Measurements from ENCODE around the gene CRIP1.
A peak's percentile ranks its signal among the peaks of the same experiment; 100 is the strongest.

The CRIP1 gene

DNA sequence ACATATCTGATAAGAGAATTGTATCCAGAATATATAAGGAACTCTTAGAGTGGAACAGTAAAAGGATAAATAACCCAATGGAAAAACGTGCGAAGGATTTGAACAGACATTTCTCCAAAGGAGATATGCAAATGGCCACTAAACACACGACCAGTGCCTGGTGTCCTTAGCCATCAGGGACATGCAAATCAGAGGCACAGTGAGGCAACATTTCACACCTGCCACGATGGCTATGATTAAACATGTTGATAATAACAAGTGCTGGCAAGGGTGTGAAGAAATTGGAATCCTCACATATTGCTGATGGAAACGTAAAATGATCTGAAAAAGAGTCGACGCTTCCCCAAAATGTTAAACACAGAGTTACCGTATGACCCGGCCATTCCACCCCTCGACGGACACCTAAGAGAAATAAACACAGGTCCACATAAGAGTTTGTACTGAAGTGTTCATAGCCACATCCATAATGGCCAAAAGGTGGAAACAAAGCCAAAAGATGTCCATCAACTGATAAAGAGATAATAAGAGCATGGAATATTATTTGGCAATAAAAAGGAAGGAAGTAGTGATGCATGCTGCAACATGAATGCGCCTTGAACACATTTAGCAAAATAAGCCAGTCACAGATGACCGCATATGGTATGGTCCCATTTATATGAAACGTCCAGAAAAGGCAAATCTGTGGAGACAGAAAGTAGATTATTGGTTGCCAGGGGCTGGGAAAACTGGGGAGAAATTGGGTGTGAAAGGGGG, 33.4 kb downstream of the CRIP1 start:
- no peak for DNase-seq

DNA sequence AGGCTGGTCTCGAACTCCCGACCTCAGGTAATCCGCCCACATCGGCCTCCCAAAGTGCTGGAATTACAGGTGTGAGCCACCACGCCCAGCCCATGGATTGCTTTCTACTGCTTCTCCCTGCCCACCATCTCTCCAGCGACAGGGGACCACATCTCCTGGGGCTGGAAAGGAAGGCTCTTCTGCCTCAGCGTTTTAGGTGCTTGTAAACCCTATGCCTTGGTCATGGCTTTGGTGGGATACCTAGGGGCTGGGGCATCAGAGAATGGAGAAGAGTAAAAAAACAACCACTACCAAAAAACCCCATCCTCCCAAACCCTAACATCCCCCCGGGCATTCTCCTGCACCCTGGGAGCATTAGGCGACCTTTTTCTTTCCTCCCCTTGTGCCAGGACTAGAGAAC, 38.6 kb downstream of the CRIP1 start:
- DNase-seq: no peak

DNA sequence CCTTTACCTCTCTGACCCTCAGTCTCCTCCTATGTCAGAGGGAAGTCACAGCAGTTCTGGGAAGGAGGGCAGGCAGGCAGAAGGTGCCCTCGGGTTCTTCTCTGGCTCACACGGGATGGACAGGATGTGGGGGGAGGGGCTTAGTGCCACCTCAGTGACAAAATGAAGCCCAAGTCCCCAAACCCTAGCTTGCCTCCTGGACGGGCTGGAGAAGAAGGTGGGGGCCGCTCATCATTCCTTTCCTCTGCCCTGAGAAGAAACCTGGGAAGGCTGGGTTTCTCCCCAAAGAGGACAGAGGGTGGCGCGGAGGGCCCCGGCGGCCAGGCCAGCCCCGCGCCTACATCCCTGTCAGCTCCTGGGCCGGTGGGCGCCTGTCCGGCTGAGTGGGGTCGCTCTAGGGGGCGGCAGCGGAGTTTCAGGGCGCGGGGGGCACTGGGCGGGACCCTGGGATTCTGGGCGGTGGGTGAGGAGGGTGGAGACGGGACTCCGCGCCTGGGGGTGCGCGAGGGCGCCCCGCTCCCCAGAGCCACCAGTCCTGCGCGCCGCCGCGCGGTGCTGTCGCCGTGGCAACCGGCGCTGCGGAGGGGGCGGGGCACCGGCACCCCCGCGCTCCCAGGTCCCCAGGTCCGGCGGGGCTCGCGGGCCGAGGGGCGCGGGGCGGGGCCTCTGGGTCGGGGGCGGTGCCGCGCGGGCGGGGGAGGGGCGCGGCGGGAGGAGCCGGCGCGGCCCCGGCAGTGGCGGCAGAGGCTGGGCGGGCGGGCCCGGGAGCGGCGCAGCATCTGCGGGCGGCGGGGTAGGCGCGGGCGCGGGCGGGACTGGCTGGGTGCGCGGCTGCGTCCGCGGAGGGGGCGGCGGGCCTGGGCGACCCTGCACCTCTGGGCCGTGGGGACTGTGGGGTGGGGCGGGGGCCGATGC, 39.4 kb downstream of the CRIP1 start, which contains the start of gene TMEM121:
Gene TMEM121 (plus strand): TSS at position 723 of the 915 bp plus-strand sequence. CDS start 2,252 bp downstream, outside the sequence.
- DNase-seq: peak; percentile 21

DNA sequence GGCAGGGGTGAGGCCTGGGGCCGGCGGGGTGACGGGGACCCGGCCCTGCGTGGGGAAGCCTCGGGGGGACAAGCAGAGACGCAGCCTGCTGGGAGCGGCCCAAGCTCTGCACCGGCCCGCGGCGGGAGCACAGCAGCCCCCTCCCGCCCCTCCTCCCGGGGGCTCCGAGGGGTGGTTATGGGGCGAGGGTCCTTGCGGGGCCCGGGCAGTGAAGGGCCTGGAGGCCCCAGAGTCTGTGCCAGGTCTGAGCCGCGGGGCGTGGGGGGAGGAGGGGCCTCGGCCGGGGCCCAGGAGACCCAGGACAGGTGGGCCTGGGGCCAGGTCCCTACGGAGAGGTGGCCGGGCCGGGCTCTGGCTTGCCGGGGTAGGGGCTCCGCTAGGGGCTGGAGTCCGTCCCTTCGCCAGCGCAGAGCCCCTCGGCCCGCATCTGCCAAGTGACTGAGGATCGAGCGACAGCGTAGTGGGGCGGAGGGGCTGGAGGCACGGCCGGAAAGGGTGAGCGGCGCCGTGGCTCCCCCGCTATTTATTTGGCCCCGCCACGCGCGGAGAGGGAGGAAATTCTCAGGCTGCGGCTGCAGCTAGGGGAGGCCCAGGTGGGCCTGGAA, 40.2 kb downstream of the CRIP1 start:
- DNase-seq: no peak

DNA sequence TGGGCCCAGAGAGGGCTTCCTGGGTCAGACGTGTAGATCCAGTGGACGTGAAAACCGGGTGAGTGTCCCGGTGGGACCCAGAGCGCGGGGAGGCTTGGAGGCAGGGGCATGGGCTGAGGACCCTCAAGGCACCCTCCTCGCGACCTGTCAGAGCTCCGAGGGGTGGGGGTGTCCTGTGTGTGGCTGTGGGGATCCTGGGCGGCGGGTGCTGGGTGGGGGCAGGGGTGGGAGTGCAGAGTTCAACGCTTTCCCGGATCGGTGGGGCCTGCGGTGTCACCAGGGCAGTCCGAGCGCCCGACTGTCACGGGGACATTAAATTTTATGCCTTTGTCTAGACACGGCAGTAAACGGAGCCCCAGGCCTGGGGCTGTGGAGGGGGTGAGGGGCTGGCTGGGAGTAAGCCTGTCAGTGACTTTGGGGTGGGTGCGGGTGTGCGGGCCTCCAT, 40.7 kb downstream of the CRIP1 start:
- DNase-seq: no peak

DNA sequence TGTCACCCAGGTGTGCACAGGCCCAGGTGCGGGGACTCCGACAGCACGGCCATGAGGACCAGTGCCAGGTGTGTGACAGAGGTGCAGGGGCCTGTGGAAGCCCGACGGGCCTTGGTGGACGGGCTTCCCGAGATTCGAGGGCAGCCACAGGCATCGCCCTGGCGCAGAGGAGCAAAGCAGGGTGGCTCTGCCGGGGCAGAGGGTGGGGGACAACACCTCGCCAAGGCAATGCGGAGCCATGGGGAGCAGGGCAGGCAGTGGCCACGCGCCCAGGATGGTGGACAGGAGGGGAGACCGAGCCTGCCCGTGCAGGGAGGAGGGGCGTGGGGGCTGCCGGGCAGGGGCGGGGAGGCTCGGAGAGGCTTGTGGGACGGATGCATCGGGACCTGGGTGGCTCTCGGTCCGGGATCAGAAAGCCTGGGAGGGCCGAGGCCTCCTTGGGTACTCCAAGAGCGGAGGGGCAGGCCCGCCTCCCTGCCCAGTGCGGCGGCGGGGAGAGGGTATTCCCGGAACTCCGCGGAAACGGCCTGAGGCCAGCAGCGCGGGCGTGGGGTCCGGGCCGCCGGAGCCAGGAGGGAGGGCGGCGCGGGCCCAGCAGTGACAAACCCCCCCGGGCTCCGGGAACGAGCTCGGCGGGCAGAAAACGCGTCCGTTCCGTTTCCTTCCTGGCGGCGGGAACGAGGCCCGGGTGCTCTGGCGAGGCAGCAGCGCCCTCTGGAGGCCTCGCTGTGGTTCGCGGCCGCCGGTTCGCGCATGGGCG, 41.3 kb downstream of the CRIP1 start:
- peak; percentile 68 for DNase-seq

DNA sequence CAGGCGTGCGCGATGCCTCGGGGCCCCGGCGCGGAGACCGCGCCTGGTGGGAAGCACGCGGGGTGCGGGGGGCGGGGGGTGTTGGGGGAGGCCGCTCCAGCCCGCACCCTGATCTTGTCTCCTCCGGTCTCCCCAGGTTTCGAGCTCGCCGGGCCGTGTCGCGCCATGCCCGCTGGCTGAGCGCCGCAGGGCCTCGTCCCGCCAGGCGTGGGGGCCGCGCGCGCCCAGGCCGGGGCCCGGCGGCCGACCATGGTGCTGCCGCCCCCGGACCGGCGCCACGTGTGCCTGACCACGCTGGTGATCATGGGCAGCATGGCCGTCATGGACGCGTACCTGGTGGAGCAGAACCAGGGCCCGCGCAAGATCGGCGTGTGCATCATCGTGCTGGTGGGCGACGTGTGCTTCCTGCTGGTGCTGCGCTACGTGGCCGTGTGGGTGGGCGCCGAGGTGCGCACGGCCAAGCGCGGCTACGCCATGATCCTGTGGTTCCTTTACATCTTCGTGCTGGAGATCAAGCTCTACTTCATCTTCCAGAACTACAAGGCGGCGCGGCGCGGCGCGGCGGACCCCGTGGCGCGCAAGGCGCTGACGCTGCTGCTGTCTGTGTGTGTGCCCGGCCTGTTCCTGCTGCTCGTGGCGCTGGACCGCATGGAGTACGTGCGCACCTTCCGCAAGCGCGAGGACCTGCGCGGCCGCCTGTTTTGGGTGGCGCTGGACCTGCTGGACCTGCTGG, 42.1 kb downstream of the CRIP1 start:
- no peak for DNase-seq

DNA sequence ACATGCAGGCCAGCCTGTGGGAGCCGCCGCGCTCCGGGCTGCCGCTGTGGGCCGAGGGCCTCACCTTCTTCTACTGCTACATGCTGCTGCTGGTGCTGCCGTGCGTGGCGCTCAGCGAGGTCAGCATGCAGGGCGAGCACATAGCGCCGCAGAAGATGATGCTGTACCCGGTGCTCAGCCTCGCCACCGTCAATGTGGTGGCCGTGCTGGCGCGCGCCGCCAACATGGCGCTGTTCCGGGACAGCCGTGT, 42.6 kb downstream of the CRIP1 start:
- no peak for DNase-seq

DNA sequence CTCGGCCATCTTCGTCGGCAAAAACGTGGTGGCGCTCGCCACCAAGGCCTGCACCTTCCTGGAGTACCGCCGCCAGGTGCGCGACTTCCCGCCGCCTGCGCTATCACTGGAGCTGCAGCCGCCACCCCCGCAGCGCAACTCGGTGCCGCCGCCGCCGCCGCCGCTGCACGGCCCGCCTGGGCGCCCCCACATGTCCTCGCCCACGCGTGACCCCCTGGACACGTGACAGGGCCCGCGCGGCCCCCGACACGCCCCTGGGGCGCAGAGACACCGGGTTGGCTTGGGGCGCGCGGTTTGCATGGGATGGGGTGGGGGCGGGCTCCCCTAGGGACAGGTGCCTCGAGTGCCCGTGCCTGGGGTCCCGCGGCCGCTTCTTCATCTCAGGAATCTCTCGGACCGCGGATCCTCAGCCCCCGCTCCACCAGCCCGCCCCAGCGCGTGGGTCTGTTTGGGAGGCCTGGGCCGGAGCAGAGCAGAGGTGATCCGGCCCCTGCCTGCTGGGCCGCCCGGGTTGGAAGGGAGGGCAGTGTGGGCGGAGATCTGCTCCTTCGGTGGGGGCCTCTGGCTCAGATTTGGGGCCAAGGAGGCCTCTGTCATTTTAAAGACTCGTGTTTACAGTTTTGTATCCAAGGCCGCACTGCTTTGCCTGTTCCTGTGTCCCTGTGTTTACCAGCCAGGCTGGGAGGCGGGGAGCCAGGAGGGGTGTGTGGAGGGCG, 43.0 kb downstream of the CRIP1 start:
- no peak for DNase-seq

DNA sequence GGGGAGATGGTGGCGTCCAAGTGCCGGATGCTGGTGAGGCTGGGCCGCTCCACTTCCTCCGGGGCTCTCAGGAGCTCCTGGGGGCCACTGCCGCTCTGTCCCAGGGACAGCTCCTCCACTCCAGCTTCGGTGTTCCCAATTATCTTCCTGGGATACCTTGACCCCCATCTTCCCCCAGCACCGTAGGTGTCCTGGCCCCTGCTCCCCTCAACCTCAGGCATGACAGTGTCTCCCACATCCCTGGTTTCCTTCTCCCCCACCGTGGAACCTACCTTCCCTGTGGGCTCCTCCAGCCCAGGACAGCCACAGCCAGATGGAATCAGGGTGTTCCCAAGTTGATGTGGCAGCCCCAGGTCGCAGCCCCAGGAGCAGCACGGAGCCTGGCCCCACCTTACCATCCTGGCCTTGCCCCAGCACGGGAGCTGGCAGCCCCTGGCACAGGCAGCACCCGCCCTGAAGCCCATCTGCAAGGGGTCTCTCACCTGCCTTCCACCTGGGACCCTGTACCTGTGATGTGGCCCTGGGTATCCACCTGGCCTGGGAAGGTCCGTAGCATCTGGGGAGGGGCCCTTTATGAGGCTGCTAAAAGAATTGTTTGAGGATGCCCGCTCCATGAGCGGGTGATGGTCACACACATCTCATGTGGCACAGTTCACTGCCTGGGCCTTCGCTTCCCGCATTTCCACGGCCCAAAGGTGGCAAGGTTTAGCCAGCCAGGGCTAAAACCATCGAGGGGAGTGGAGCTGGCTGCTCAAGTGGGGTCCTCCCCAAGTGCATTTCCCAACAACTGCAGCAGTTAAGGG, 43.8 kb downstream of the CRIP1 start:
- no peak for DNase-seq

DNA sequence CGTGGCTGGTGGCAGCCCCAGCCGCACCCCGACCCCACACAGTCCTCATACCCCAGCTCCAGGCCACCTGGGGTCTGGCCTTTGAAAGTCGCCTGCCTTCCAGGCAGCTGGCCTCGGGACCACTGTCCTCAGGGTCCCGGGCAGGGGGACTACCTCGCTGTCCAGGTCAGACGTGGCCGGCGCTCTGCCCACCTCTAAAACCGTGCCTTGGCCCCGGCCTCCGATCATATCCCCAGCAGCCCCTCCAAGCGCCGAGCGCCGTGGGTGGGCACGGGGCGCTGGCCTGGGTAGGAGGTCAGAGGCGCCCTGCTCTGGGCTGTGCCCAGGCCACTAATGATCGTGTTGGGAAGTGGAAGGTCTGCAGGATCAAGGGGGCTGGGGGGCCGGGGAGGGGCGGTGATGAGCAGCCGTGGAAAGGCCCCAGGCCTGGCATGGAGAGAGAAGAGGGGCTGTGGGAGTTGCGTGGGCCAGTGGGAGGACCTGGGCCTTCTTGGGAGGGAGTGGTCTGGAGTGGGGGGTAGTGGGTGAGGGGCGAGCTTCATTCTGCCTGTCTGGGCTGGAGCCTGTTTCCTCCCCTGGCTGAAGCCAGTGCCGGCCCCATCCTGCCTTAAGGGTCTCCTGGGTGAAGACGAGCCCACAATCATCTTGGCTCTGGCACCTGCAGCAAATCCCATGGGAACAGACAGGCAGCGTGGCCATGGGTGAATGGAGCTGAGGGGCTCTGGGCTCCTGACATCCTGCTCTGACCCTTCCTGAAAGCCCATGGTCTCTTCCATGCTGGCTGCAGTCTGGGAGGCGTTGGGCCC, 44.6 kb downstream of the CRIP1 start:
- DNase-seq: no peak

DNA sequence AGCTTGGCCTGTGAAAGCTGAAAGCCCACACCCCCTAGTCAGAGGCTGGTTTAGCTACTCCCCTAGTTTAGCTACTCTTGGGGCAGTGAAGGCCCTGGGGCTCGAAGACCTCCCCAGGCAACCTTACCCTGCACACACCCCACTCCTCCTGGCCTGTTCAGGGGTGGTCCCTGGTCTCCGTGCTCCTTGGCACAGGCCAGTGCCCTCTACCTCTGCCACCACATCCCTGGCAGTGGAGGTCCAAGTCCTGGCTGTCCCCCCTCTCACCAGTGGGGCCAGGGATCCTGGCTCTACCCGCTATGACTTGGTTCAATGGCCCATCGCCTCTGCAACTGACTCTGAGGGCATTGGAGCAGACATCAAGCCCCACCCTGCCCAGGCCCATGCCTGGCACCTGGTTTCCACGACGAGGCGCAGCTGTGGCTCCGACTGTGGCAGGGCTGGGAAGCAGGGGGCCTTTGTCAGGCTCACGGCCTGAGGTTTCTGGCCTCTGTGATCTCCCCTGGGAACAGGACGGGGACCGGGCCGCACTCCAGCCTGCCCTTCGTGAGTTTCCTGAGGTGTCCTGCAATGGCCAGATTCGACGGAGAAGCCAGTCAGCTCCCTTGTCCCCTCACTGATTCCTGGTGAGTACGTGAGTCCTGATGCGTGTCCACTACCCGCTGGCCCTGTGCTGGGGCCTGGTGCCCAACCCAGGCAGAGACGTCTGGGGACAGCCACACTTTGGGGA, 45.4 kb downstream of the CRIP1 start:
- no peak for DNase-seq

DNA sequence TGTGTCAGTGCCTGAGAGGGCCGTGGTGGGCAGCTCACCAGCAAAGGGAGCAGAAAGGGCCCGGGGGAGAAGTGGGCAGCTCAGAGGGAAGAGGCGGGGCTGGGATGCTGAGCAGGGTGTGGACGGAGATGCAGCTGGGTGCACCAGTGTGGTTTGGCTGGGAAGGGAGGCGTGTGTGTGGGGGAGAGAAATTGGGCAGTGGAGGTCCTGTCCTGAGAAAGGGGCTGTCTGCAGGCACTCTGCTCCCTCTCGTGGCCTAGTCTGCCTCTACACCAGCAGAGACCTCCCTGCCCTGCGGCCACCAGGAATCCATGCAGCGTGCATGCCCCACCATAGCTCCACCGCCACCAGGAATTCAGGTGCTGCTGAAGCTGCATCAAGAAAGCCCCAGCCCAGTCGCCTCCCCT, 46.1 kb downstream of the CRIP1 start:
- no peak for DNase-seq

DNA sequence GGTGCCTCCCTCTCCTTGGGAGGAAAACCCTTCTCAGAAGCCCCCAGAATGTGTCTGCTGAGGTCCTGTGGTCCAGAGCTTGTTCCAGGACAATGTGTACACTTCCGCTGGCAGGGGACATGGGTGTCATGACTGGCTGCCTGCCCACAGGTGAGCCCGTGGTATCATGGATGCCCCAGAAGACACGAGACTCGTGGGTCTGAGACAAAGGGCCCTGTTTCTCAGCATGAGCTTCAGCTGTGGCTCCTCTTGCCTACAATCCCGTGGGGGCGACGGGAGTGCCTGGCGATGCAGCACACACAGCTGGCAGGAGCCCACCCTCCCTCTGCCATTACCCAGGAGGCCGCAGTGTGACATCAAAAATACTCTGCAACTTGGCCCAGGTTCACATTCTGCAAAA, 46.7 kb downstream of the CRIP1 start:
- DNase-seq: no peak

DNA sequence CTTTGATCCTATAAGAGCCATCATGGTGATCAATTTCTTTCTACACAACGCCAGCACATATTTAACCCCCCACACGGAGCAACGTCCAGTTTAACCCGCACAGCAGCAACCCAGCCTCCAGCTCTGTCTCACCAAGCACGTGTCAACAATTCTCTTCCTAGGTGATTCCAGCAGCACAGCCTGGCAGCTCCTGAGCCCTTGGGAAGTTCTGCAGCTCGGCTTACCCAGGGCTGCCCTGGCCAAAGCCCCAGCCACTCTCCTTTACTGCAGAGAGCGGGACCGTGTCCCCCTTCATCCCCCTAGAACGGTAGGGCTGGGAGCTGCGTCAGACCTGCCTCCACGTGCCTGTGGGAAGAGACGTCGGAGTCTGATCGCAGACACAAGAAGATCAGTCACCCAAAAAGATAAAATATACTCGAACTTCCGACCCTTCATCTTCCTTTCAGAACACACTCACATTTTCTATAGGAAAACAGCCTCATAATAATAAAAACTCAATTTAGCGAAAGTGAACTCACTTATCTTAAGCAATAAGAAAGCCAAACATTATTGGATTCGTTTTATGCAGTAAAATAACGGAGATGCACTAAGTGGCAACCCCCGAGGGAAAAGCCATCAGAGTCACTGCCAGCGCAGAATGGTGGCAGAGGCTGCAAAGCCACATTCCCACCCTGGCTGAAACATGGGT, 47.3 kb downstream of the CRIP1 start:
- DNase-seq: no peak

DNA sequence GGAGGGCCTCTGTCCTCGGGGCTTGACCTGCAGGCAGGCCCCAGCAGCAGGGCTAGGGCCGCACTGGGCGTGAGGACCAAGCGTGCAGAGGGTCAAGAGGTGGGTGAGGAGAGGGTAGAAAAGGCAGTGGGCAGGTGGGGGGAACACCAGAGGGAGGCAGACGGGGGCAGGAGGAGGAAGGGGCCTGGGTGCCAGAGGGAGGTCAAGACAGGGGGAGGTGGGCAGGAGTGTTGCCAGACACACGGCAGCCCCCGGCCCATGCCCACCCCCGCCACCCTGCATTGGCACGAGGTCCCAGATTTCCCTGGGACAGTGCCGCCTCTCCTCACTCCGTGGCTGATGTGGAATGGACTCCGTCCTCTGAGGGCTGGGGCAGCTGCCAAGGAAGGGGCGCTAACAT, 47.9 kb downstream of the CRIP1 start:
- DNase-seq: no peak

DNA sequence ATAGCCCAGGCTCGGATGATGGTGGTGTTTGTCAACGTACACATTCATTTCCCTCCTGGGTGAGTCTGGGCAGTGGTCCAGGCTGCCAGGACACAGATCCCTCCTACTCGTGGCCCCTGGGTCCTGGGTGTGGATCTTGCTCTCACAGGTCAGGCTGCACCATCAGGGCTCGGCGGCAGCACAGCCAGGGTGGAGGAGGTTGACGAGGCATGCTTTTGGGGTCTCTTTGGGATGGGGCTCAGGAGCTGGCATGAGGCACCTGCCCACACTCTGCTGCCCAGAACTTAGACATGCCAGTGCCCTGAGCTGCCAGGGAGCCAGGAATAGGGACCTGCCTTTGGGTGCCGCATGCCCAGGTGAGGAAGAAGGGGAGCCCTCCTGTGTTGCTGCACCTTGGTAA, 49.4 kb downstream of the CRIP1 start:
- DNase-seq: no peak

All from effector CD4-positive, alpha-beta T cell (primary cell).